Heart left ventricle (tissue), 16 donors: ENCODE measurements around the gene GADD45GIP1. TPM values are rescaled to one million over a fixed set of nuclear protein-coding genes. Genes with fewer than 3 reads are reported as not detected.

Source experiments
- ATAC-seq, 4 donors: fragments of 200-7000 bp; cut with Tn5 transposase; one replicate each; pipeline ENCODE4 v1.9.1; 2020 to 2022; ENCODE audit warnings: moderate library complexity in 4 of 4, mild to moderate bottlenecking in 3 of 4, moderate number of reproducible peaks in 1 of 4
- DNase-seq, 5 donors: peaks; one replicate each; pipeline ENCODE4 v3.0.0-alpha.2; 2020
- H3K27ac ChIP-seq, 12 donors: fragments of 200-600 bp; sonication (generic) in 4 of 12; one replicate each; pipeline versions ENCODE4 v1.5.0 to v1.8.0; 2016 to 2022; ENCODE audit warnings: mild to moderate bottlenecking in 2 of 12
- H3K27me3 ChIP-seq, 9 donors: fragments of 200-600 bp; sonication (generic) in 2 of 9; one replicate each; pipeline versions ENCODE4 v1.5.1 to v1.8.0; 2016 to 2022; ENCODE audit warnings: mild to moderate bottlenecking in 3 of 9
- H3K36me3 ChIP-seq, 9 donors: fragments of 200-600 bp; sonication (generic) in 2 of 9; one replicate each; pipeline versions ENCODE4 v1.5.0 to v1.8.0; 2018 to 2022; ENCODE audit warnings: mild to moderate bottlenecking in 2 of 9
- H3K4me1 ChIP-seq, 12 donors: fragments of 200-600 bp; sonication (generic) in 4 of 12; one replicate each; pipeline versions ENCODE4 v1.5.0 to v1.8.0; 2016 to 2022; ENCODE audit warnings: mild to moderate bottlenecking in 3 of 12
- H3K4me3 ChIP-seq, 12 donors: fragments of 200-600 bp; sonication (generic) in 4 of 12; one replicate each; pipeline versions ENCODE4 v1.5.0 to v1.8.0; 2017 to 2022; ENCODE audit warnings: mild to moderate bottlenecking in 9 of 12, moderate library complexity in 4 of 12
- H3K9me3 ChIP-seq, 12 donors: fragments of 200-600 bp; sonication (generic) in 4 of 12; one replicate each; pipeline versions ENCODE4 v1.5.0 to v1.8.0; 2016 to 2022; ENCODE audit warnings: mild to moderate bottlenecking in 1 of 12
- CTCF ChIP-seq, 12 donors: fragments of 200-600 bp; sonication (generic) in 4 of 12; IDR thresholded peaks; one replicate each; pipeline versions ENCODE4 v1.5.0 to v1.8.0; 2018 to 2022; ENCODE audit warnings: antibody characterized with exemption in 12 of 12, mild to moderate bottlenecking in 5 of 12
- POLR2A ChIP-seq, 2 donors: fragments of 450-650 bp; IDR thresholded peaks; one replicate each; pipeline ENCODE4 v1.6.1; 2017; ENCODE audit warnings: antibody characterized with exemption in 2 of 2, mild to moderate bottlenecking in 2 of 2, moderate library complexity in 2 of 2
- WGBS, 4 donors: extraction: QIAGEN DNeasy Blood & Tissue Kit in 2 of 4; methylation state at CpG; one replicate each; pipeline versions ENCODE4 v1.1.5 to v1.1.7; 2013 to 2018; 5-methylcytosine and 5-hydroxymethylcytosine counted together
- intact Hi-C, 10 donors: fragments of 100-400 bp; cut with DNase I; formaldehyde crosslinking; loops; one replicate each; pipeline versions ENCODE4 v1.11.1 to v1.14.2; 2022
- long read RNA-seq, 3 donors: library from polyadenylated mRNA; unstranded; transcript quantifications; one replicate each; pipeline ENCODE4 v2.0.0, GENCODE V29; 2020 to 2021
- polyA plus RNA-seq, 2 donors: library from polyadenylated mRNA; stranded (reverse); fragments of 200-250 nt; gene quantifications; one replicate each; pipeline ENCODE4 v1.2.3, GENCODE V29; 2013
- total RNA-seq, 9 donors: library from RNA; depleted of rRNA in 2 of 9; stranded (reverse); fragments of >200 nt in 2 of 9; fragmentation: NEBNext Ultra II Directional in 3 of 9; extraction: Animal tissue kit (Norgen Biotek cat#: 25700) in 3 of 9; gene quantifications; one replicate each; pipeline versions ENCODE4 v1.1.0 to v1.2.4, GENCODE V29; 2016 to 2023
- donor health status: ischemic (EF 13 %, LVEDD 7.1; RV severe dilation, severe dysfunction).
- donor health status: healthy with polysubstance abuse.
- donor health status: DM: no; HTN: yes; CAD: no.
- donor health status: DM: no; HTN: no; CAD: no.
- donor health status: ischemic (EF 25% LVEDD 6.9; RV normal size, moderate dysfunction).
- donor health status: ischemic (EF 25% LVEDD 5.7; RV mildly dilated, moderate dysfunction).
- donor health status: healthy.
- donor health status: DM: yes; HTN: yes; CAD: no.
- donor health status: ischemic (EF 35%, LVEDD 5.7; RV mildly dilated, moderate dysfunction).
- donor health status: nonischemic (EF 11% LVEDD 7.7; RV severe dilation, severe dysfunction).
- donor health status: DM: yes; HTN: yes; CAD: no.
- donor health status: PGD.
- donor health status: ischemic (EF 29% LVEDD 5.4; RV normal size, mild dysfunction).
- donor health status: nonischemic (EF 23%, LVEDD 6.1; RV moderate dilation, normal function).

GADD45GIP1 gene
- total RNA-seq (10 to 100 TPM; 17.2 to 63.6 (median 27.2) TPM), polyA plus RNA-seq (100 to 1,000 TPM in 1 of 2 donors, 10 to 100 TPM in 1; 64.9 to 119 TPM)
- long read RNA-seq, donor 1, transcript GADD45GIP1-201 (2 exons, 1,782 nt), result major isoform, 57 of 91 reads
- long read RNA-seq, donor 1, partial matches to known transcripts, result 24 of 91 reads
- long read RNA-seq, donor 1, other reads (novel, unspliced or antisense), result 10 of 91 reads
- long read RNA-seq, donor 2, transcript GADD45GIP1-201 (2 exons, 1,782 nt), result major isoform, 20 of 40 reads
- long read RNA-seq, donor 2, partial matches to known transcripts, result 0 of 40 reads
- long read RNA-seq, donor 2, other reads (novel, unspliced or antisense), result 20 of 40 reads
- long read RNA-seq, donor 3, transcript GADD45GIP1-201 (2 exons, 1,782 nt), result major isoform, 72 of 96 reads
- long read RNA-seq, donor 3, partial matches to known transcripts, result 0 of 96 reads
- long read RNA-seq, donor 3, other reads (novel, unspliced or antisense), result 24 of 96 reads

- 4 to 5% (median 4%) methylated on average over 65 to 84 of the region's 84 CpGs for WGBS, 4 donors
- peak in 1 of 2 donors; percentile 35 for TF ChIP-seq POLR2A (IDR thresholded peaks at IDR 0.05)
- no peak for TF ChIP-seq CTCF (IDR thresholded peaks at IDR 0.05)
- H3K27me3 ChIP-seq, result no peaks in the 10 kb centered on the region
- peak within 1 kb of the TSS; percentile 72 to 97 (median 90) for H3K4me3 ChIP-seq
- peaks cover 0 to 37% (median 28%) of the 10 kb centered on the region in 9 donors for H3K36me3 ChIP-seq
- peak within 1 kb of the TSS; percentile 83 to 95 (median 92) for H3K27ac ChIP-seq
- H3K4me1 ChIP-seq, result peaks cover 0 to 54% (median 40%) of the 10 kb centered on the region in 12 donors
- H3K9me3 ChIP-seq, result no peaks in the 10 kb centered on the region
- DNase-seq, result peak; percentile 73 to 92 (median 82)
- intact Hi-C loops, result loop anchor here in 1 of 10 donors (10.0 kb wide), 1 partner anchor 62 kb away; the partner anchor contains the start of gene GCDH
- peak; percentile 79 to 94 (median 90) for ATAC-seq
Observed at GRCh38 chr19:12956446-12957388, at the start of gene GADD45GIP1. TSS of gene GADD45GIP1 (minus strand) at chr19:12957223. CDS start at chr19:12957212, 11 bp downstream.

- TF ChIP-seq CTCF (IDR thresholded peaks at IDR 0.05) (no peak), POLR2A (IDR thresholded peaks at IDR 0.05) (no peak)
- Histone ChIP-seq H3K36me3 (peaks cover 0 to 5% (median 0%) of the 10 kb centered on the region in 9 donors), H3K27me3 (peaks cover 0 to 13% (median 0%) of the 10 kb centered on the region in 9 donors), H3K9me3 (no peaks in the 10 kb centered on the region), H3K27ac (peak overlapping the region in 10 of 12 donors; percentile 59 to 97 (median 77)), H3K4me1 (peaks cover 0 to 97% (median 65%) of the 10 kb centered on the region in 12 donors), H3K4me3 (no peak overlapping the region)
- DNase-seq (no peak), ATAC-seq (no peak)
- intact Hi-C loops, result no loop called here
- 65 to 89% (median 78%) methylated on average over 9 to 12 of the region's 12 CpGs for WGBS, 4 donors
Observed at GRCh38 chr19:13005861-13006370, 48.9 kb upstream of the GADD45GIP1 start.

GRCh38 chr19:13005253-13005652, 48.2 kb upstream of the GADD45GIP1 start:
- WGBS, 4 donors, result 89 to 92% (median 91%) methylated on average over 4 of the region's 4 CpGs
- ATAC-seq, result no peak
- H3K27ac ChIP-seq, result peak overlapping the region in 3 of 12 donors; percentile 3 to 97 (median 8)

More at GRCh38 chr19:13005253-13005652, 48.2 kb upstream of the GADD45GIP1 start:
- no peak for DNase-seq
- no peak for TF ChIP-seq POLR2A (IDR thresholded peaks at IDR 0.05)
- TF ChIP-seq CTCF (IDR thresholded peaks at IDR 0.05), result no peak
- peaks cover 0 to 96% (median 58%) of the 10 kb centered on the region in 12 donors for H3K4me1 ChIP-seq
- no peaks in the 10 kb centered on the region for H3K9me3 ChIP-seq
- H3K27me3 ChIP-seq, result peaks cover 0 to 6% (median 0%) of the 10 kb centered on the region in 9 donors
- intact Hi-C loops, result no loop called here
- H3K4me3 ChIP-seq, result no peak overlapping the region
- peaks cover 0 to 5% (median 0%) of the 10 kb centered on the region in 9 donors for H3K36me3 ChIP-seq
